IMR-90 (cell line): ENCODE measurements around the gene PRR12. TPM values are rescaled to one million over a fixed set of nuclear protein-coding genes. Genes with fewer than 3 reads are reported as not detected.

Experiments
- ATAC-seq: fragments of 200-7000 bp; cut with Tn5 transposase; 2 replicates; pipeline ENCODE4 v1.9.1; 2020; ENCODE audit warnings: low read depth, mild to moderate bottlenecking, moderate library complexity
- BruUV-seq: library from RNA; stranded (reverse); fragments of 400-500 nt; replicated peaks from 2 replicates; lab custom pipeline; 2021; lab: Mats Ljungman, UMichigan
- CTCF ChIA-PET: fragments of 300-600 bp; formaldehyde crosslinking; extraction: SDS; loops from one replicate; lab custom pipeline; 2021; ENCODE audit warnings: antibody characterized with exemption; lab: Yijun Ruan, JAX
- POLR2A ChIA-PET: fragments of 300-600 bp; sonication (Branson Sonifier 250); formaldehyde crosslinking; loops from one replicate; lab custom pipeline; 2022; ENCODE audit warnings: antibody characterized with exemption; ENCODE audit not compliant: unreplicated experiment; lab: Charles Lee
- DNase-seq: peaks from one replicate; pipeline ENCODE4 v3.0.0; 2013
- H2AFZ ChIP-seq: replicated peaks from 2 replicates; pipeline ENCODE3; 2013; ENCODE audit warnings: low read length, mild to moderate bottlenecking; ENCODE audit not compliant: poor library complexity
- H2AK5ac ChIP-seq: 2 replicates; pipeline ENCODE4 v1.6.1; 2013; ENCODE audit warnings: low read depth, low read length, inconsistent platforms
- H2AK9ac ChIP-seq: replicated peaks from 2 replicates; pipeline ENCODE3; 2013; ENCODE audit warnings: mild to moderate bottlenecking, low read depth, low read length, moderate library complexity; ENCODE audit not compliant: poor library complexity
- H2BK120ac ChIP-seq: 2 replicates; pipeline ENCODE4 v1.6.1; 2013; ENCODE audit warnings: low read depth, low read length, inconsistent platforms
- H2BK15ac ChIP-seq: 3 replicates; pipeline ENCODE4 v1.6.1; 2013; ENCODE audit warnings: low read depth, low read length, inconsistent platforms
- H2BK20ac ChIP-seq: 2 replicates; pipeline ENCODE4 v1.6.1; 2013; ENCODE audit warnings: low read depth, mild to moderate bottlenecking, inconsistent platforms, low read length, moderate library complexity
- H2BK5ac ChIP-seq: 2 replicates; pipeline ENCODE4 v1.6.1; 2013; ENCODE audit warnings: mild to moderate bottlenecking, low read depth, low read length, inconsistent platforms; ENCODE audit not compliant: poor library complexity, severe bottlenecking
- H3K14ac ChIP-seq: replicated peaks from 2 replicates; pipeline ENCODE4 v1.6.1; 2013; ENCODE audit warnings: low read depth, low read length, inconsistent platforms
- H3K18ac ChIP-seq: 2 replicates; pipeline ENCODE4 v1.6.1; 2013; ENCODE audit warnings: low read depth, low read length, control low read depth
- H3K23ac ChIP-seq: 2 replicates; pipeline ENCODE4 v1.6.1; 2013; ENCODE audit warnings: low read depth, low read length, inconsistent platforms
- H3K27ac ChIP-seq: 2 replicates; pipeline ENCODE4 v1.5.1; 2013; ENCODE audit warnings: mild to moderate bottlenecking, control low read depth, low read length; ENCODE audit not compliant: insufficient read depth
- H3K27me3 ChIP-seq: 2 replicates; pipeline ENCODE4 v1.6.1; 2013; ENCODE audit warnings: low read length; ENCODE audit not compliant: control insufficient read depth, insufficient read depth
- H3K36me3 ChIP-seq: 2 replicates; pipeline ENCODE4 v1.6.1; 2013; ENCODE audit warnings: low read length, mixed read lengths; ENCODE audit not compliant: control insufficient read depth, insufficient read depth
- H3K4ac ChIP-seq: 2 replicates; pipeline ENCODE4 v1.6.1; 2013; ENCODE audit warnings: low read depth, low read length, inconsistent platforms
- H3K4me1 ChIP-seq: 2 replicates; pipeline ENCODE4 v1.6.1; 2013; ENCODE audit warnings: low read length, mixed read lengths; ENCODE audit not compliant: control insufficient read depth, insufficient read depth
- H3K4me2 ChIP-seq: 2 replicates; pipeline ENCODE4 v1.6.1; 2013; ENCODE audit warnings: low read depth, mild to moderate bottlenecking, control low read depth, low read length, moderate library complexity
- H3K4me3 ChIP-seq: 2 replicates; pipeline ENCODE4 v1.5.1; 2013; ENCODE audit warnings: low read depth, mild to moderate bottlenecking, control low read depth, low read length, moderate library complexity; ENCODE audit not compliant: insufficient read depth
- H3K56ac ChIP-seq: 2 replicates; pipeline ENCODE4 v1.6.1; 2013; ENCODE audit warnings: low read length, inconsistent platforms; ENCODE audit not compliant: insufficient read depth; ENCODE audit errors: extremely low read depth
- H3K79me1 ChIP-seq, 2 experiments: 2 replicates each; pipeline ENCODE4 v1.6.1; 2013; ENCODE audit warnings: low read length in 2 of 2, inconsistent platforms in 1 of 2, low read depth in 1 of 2
- H3K9ac ChIP-seq: 2 replicates; pipeline ENCODE4 v1.6.1; 2013; ENCODE audit warnings: low read depth, low read length, control low read depth
- H3K9me1 ChIP-seq: 2 replicates; pipeline ENCODE4 v1.6.1; 2013; ENCODE audit warnings: low read length, inconsistent platforms; ENCODE audit not compliant: insufficient read depth
- H3K9me3 ChIP-seq: 2 replicates; pipeline ENCODE4 v1.6.1; 2013; ENCODE audit warnings: low read length; ENCODE audit not compliant: control insufficient read depth, insufficient read depth
- H4K20me1 ChIP-seq: 2 replicates; pipeline ENCODE4 v1.6.1; 2013; ENCODE audit warnings: low read length, inconsistent platforms; ENCODE audit not compliant: insufficient read depth
- H4K5ac ChIP-seq: 2 replicates; pipeline ENCODE4 v1.6.1; 2013; ENCODE audit warnings: mild to moderate bottlenecking, low read depth, low read length, control low read depth
- H4K8ac ChIP-seq, 2 experiments: 2 replicates each; pipeline ENCODE4 v1.6.1; 2013; ENCODE audit warnings: low read depth in 2 of 2, low read length in 2 of 2, control low read depth in 1 of 2, inconsistent platforms in 1 of 2
- H4K91ac ChIP-seq: 2 replicates; pipeline ENCODE4 v1.6.1; 2013; ENCODE audit warnings: low read depth, low read length, inconsistent platforms; ENCODE audit not compliant: insufficient read depth
- BHLHE40 ChIP-seq: fragments of 150-350 bp; IDR thresholded peaks from 2 replicates; pipeline ENCODE4 v1.6.1; 2016; ENCODE audit warnings: mild to moderate bottlenecking, low read depth, low read length
- CEBPB ChIP-seq: IDR thresholded peaks from 2 replicates; pipeline ENCODE4 v1.6.1; 2012; ENCODE audit warnings: low read depth, low read length, improper control_type of control experiment
- CHD1 ChIP-seq: IDR thresholded peaks from 2 replicates; pipeline ENCODE4 v1.6.1; 2012; ENCODE audit warnings: low read depth, low read length, improper control_type of control experiment
- CTCF ChIP-seq: conservative IDR thresholded peaks from 2 replicates; pipeline ENCODE4 v1.5.1; 2012; ENCODE audit warnings: mild to moderate bottlenecking, low read depth, low read length, improper control_type of control experiment
- ELK1 ChIP-seq: fragments of 150-350 bp; IDR thresholded peaks from 2 replicates; pipeline ENCODE4 v1.6.1; 2016; ENCODE audit warnings: low read depth, mild to moderate bottlenecking, low read length, moderate library complexity, borderline replicate concordance
- FOS ChIP-seq: fragments of 150-350 bp; IDR thresholded peaks from 2 replicates; pipeline ENCODE4 v1.6.1; 2016; ENCODE audit warnings: low read depth, low read length
- MAFK ChIP-seq: IDR thresholded peaks from 2 replicates; pipeline ENCODE4 v1.6.1; 2012; ENCODE audit warnings: low read depth, low read length, improper control_type of control experiment
- MAZ ChIP-seq: IDR thresholded peaks from 2 replicates; pipeline ENCODE4 v1.6.1; 2012; ENCODE audit warnings: low read depth, mild to moderate bottlenecking, low read length, improper control_type of control experiment, moderate library complexity, borderline replicate concordance
- MXI1 ChIP-seq: IDR thresholded peaks from 2 replicates; pipeline ENCODE4 v1.6.1; 2012; ENCODE audit warnings: low read depth, mild to moderate bottlenecking, low read length, moderate library complexity, borderline replicate concordance
- NFE2L2 ChIP-seq: fragments of 150-350 bp; IDR thresholded peaks from 2 replicates; pipeline ENCODE4 v1.6.1; 2016; ENCODE audit warnings: low read depth, mild to moderate bottlenecking, low read length
- POLR2A ChIP-seq: IDR thresholded peaks from 2 replicates; pipeline ENCODE4 v1.6.1; 2012; ENCODE audit warnings: mild to moderate bottlenecking, low read depth, low read length
- RAD21 ChIP-seq: IDR thresholded peaks from 2 replicates; pipeline ENCODE4 v1.6.1; 2012; ENCODE audit warnings: low read length, improper control_type of control experiment
- RCOR1 ChIP-seq: IDR thresholded peaks from 2 replicates; pipeline ENCODE4 v1.6.1; 2012; ENCODE audit warnings: mild to moderate bottlenecking, low read length, improper control_type of control experiment; ENCODE audit not compliant: insufficient replicate concordance
- RFX5 ChIP-seq: IDR thresholded peaks from 2 replicates; pipeline ENCODE4 v1.8.0; 2012; ENCODE audit warnings: low read depth, mild to moderate bottlenecking, low read length, moderate library complexity
- SMC3 ChIP-seq: fragments of 150-350 bp; IDR thresholded peaks from 2 replicates; pipeline ENCODE4 v1.6.1; 2016; ENCODE audit warnings: low read depth, mild to moderate bottlenecking, antibody characterized with exemption, low read length, moderate library complexity
- USF2 ChIP-seq: fragments of 150-350 bp; IDR thresholded peaks from 2 replicates; pipeline ENCODE4 v1.6.1; 2017; ENCODE audit warnings: mild to moderate bottlenecking, antibody characterized with exemption, low read length, low read depth
- WGBS, 2 experiments: methylation state at CpG; one replicate each; pipeline versions ENCODE4 v1.1.5 to v1.1.7; 2013; ENCODE audit warnings: missing lambda C conversion rate in 2 of 2; ENCODE audit not compliant: insufficient read length in 1 of 2; ENCODE audit errors: extremely low coverage in 2 of 2; 5-methylcytosine and 5-hydroxymethylcytosine counted together
- dilution Hi-C: fragments of 300-500 bp; cut with HindIII; formaldehyde crosslinking; loops from one replicate; pipeline ENCODE4 v1.14.3; 2018; ENCODE audit warnings: low sequenced_read_pairs; ENCODE audit not compliant: unreplicated experiment
- in situ Hi-C: fragments of 300-500 bp; cut with MboI; formaldehyde crosslinking; loops from 3 replicates; pipeline ENCODE4 v1.14.3; 2019; ENCODE audit warnings: low sequenced_read_pairs, inconsistent platforms, mixed read lengths
- intact Hi-C: fragments of 100-400 bp; cut with micrococcal nuclease; formaldehyde crosslinking; loops from 2 replicates; pipeline ENCODE4 v1.10.0; 2022
- polyA plus RNA-seq, 3 experiments: library from polyadenylated mRNA; depleted of rRNA; stranded (reverse); fragments of >200 nt; gene quantifications; 2 replicates each; pipeline ENCODE4 v1.2.3, GENCODE V29; 2012; ENCODE audit warnings: low replicate concordance in 1 of 3
- total RNA-seq: library from RNA; depleted of rRNA; stranded (reverse); fragments of >200 nt; gene quantifications from 2 replicates; pipeline ENCODE4 v1.2.3, GENCODE V29; 2012

PRR12 gene
- total and polyA plus RNA-seq, 2 of the 4 experiments (the other 2 are of a cell fraction), result 0.36 to 4.1 TPM

GRCh38 chr19:49543032-49543431 lies 48.0 kb upstream of the PRR12 start:
- Histone ChIP-seq H3K4me2 (no peak overlapping the region), H2BK5ac (no peak overlapping the region), H2AK9ac (no peak overlapping the region), H3K4me3 (no peak overlapping the region), H2BK20ac (no peak overlapping the region), H3K79me1 (no peaks in the 10 kb centered on the region), H2BK15ac (no peak overlapping the region), H2AFZ (no peak overlapping the region), H3K4me1 (no peaks in the 10 kb centered on the region; the same call in 1 of the 2 replicates), H2AK5ac (no peak overlapping the region), H4K20me1 (no peaks in the 10 kb centered on the region), H3K4ac (no peak overlapping the region), H4K8ac (no peak overlapping the region), H4K91ac (no peak overlapping the region), H3K23ac (no peak overlapping the region), H3K9ac (no peak overlapping the region), H3K56ac (no peak overlapping the region), H3K18ac (no peak overlapping the region), H3K9me1 (no peaks in the 10 kb centered on the region), H4K5ac (no peak overlapping the region), H3K27me3 (no peaks in the 10 kb centered on the region), H3K14ac (no peak overlapping the region), H3K9me3 (no peaks in the 10 kb centered on the region), H3K36me3 (peaks cover 12% of the 10 kb centered on the region), H2BK120ac (no peak overlapping the region), H3K27ac (no peak overlapping the region)
- TF ChIP-seq FOS (no peak), MXI1 (no peak), CHD1 (no peak), RFX5 (no peak), RCOR1 (no peak), RAD21 (no peak), MAZ (no peak), BHLHE40 (no peak), USF2 (no peak), POLR2A (no peak), CTCF (no peak), NFE2L2 (no peak), CEBPB (no peak), MAFK (no peak), SMC3 (no peak), ELK1 (no peak)
- ChIA-PET CTCF (no interaction called here), POLR2A (no interaction called here)
- intact Hi-C loops (no loop called here), dilution Hi-C loops (no loop called here), in situ Hi-C loops (no loop called here)
- ATAC-seq (no peak), DNase-seq (no peak)
- 95% methylated on average over 6 of the region's 14 CpGs; no CpG with 5 or more reads in 1 of the 2 experiments for WGBS, 2 experiments
- BruUV-seq, result no TSS peak
